GOT3 (cell line): ENCODE measurements around the gene GSC.
"Not testable (repeated sequence)": the region's sequence is repeated elsewhere in the genome, so short reads cannot be mapped to it uniquely, and the experiment has no call there.

Experiments
- DNase-seq: peaks from one replicate; lab custom pipeline; 2025; ENCODE audit warnings: mixed read lengths; lab: John Stamatoyannopoulos, UW

GSC gene

DNA sequence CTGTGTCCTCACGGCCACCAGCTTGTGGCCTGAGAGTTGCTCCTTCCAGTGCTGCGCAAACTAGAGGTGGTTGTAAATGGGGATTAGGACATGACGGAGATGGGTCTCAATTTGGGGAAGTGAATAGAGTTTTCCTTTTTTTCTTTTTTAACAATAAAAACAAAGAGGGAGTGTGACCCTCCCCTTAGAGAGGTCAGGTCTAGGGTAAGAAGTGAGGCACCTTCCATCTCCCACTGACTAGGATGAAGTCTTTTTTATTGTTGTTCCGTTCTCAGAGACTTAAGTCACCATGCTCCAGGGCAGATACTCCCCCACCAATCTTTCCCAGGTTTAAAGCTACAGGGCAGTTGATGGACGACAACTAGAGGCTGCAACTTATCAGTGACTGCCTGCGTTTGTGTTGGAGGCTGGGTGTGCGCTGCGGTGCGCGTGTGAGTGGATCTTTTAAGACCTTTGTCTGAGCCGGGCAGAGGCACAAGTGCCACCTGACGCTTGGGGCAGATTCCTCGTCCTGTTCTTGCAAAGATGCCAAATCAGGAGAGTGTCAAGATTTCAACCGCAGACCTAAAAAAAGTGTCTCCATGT lies 2.1 kb upstream of the GSC start:
- DNase-seq = no peak

- DNase-seq = no peak
Observed at GRCh38 chr14:94771158-94771905, 1.4 kb upstream of the GSC start.

DNA sequence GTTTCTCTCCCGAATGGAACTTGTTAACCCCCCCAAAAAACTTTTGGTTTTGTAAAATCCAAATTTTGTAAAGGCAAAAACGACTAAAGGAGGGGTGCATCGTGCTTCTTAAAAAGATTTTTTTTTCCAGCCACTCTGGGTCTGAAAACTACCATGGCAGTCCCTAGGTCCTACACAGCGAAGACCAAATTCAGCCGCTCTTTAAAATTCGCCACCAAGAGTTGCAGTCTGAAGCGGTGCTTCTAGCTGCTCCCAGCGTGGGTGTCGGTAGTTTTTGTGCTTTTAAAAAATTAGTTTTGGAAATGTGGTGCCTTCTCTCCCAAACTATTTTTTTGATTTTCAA lies 873 bp upstream of the GSC start:
- no peak for DNase-seq

- no peak for DNase-seq
Observed at GRCh38 chr14:94770251-94770749, 387 bp upstream of the GSC start.

- DNase-seq = no peak
Observed at GRCh38 chr14:94768521-94769390, 1.2 kb downstream of the GSC start.

DNA sequence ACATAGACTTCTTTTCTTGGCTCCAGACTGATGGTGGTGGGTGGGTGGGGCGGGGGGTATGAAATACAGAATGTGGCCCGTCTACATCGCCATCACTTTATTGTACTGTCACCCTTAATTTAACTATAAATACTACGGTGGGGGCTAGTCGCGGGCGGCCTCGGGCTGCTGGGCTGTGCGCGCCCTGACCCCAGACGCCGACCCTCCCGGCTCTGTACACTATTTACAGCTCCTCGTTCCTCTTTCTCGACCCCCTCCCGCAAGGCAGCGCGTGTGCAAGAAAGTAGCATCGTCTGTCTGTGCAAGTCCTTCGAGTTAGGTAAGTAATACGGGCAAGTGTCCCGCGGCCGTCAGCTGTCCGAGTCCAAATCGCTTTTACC lies 1.8 kb downstream of the GSC start:
- no peak for DNase-seq

- DNase-seq = no peak
Observed at GRCh38 chr14:94767321-94767878, 2.5 kb downstream of the GSC start.

- DNase-seq = no peak
Observed at GRCh38 chr14:94764573-94764972, 5.3 kb downstream of the GSC start.

- no peak for DNase-seq
Observed at GRCh38 chr14:94762431-94762830, 7.5 kb downstream of the GSC start.

DNA sequence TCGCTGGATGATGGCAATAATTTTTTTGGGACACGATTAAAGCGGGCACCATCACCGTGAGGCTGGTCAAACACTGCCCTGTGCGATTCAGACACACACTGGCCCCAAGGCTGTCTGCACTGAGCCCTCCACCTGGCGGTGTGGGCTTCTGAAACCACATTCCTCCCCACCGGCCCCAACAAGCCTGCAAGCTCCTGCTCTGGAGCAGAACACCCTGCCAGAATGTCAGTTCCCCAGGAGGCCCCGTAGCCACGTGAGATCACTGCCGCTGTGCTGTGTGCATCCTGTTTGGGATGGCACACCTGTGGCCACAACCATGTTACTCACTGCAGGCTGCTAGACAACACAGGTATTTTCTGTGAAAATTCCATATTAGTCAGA lies 7.9 kb downstream of the GSC start:
- DNase-seq = no peak

DNA sequence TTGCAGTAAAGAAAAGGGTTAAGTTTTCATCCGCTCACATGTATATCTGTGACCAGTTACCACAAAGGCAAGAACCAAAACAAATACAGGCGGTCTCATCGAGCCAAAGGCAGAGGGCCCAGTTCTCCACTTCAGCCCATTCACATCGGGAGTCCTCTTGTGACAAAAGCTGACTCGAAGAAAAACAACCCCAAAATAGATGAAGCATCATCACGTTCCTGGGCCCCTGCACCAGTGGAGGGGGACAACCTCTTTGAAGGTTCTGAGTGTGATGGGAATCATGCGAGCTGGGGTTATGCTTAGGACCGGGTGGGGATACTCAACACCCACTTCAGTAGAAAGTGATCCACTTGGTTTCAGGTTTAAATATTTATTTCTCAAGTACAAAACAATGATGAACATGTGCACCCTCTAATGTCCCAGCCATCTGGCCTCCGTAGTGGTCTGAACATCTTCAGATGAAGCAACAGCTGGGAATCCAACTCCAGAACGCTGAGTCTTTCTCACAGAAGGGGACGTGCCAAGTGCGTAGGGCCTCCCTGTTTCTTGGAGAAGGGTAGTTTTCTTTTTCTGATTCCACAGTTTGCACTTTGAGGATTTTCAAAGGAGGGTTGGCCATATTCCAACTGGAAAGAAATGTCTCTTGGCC lies 8.4 kb downstream of the GSC start:
- no peak for DNase-seq

- DNase-seq = no peak
Observed at GRCh38 chr14:94756310-94756882, 13.5 kb downstream of the GSC start.

- DNase-seq = no peak
Observed at GRCh38 chr14:94754391-94754942, 15.4 kb downstream of the GSC start.

DNA sequence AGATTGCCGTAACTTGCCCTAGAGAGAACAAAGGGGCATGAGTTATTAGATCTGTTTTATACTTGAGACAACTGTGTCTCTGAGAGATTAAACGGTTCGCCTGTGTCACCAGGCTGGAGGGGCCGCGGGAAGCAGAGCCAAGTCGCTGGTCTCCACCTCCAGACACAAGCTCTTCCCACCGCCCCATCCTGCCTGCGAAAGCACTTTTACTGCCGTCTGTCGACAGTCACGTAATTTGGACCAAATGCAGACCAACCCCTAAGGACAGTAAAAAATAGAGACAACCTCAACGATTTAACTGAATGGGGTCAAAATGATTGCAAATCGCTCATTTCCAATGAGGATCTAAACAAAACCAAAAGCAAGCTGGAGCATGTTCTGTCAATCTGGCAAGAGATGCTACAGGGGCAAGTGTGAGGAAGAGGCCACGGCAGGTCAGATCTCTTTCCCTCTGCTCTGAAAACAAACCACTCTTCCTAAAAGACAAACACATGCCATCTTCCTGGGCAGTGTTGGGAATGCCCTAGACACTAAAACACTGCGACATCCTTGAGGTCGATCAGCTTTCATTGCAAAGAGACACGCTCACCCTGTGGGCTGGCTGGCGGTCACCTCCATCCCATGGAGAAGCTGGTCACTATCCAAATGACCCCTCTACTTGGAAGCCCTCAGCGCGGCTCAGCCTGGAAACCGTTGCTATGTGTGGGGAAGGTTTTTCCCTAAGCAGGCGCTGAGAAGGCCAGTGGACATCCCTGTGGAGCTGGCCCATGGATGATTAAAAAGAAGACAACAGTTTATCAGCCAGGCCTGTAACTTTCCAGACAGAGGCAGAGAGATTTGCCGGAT lies 17.1 kb downstream of the GSC start:
- no peak for DNase-seq

GRCh38 chr14:94751956-94752355 lies 18.0 kb downstream of the GSC start:
- no peak for DNase-seq

DNA sequence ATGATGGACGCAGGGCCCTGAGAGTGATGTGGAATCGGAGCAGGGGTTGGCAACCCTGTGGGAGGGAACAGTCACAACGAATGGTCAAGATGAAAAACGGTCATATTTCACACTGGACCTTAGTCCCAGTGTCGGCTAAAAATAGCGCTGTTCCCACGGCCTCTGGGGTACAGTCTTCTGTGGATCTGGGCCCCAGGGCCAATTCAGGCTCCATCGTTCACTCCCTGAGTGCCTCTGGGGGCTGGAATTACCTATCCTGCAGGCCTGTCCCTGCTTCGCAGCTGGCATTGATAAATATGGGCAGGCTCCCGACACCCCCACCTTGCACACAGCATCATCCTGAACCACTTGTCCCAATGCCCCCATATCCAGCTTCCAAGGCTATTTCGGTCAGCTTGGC lies 18.6 kb downstream of the GSC start:
- no peak for DNase-seq

- no peak for DNase-seq
Observed at GRCh38 chr14:94750371-94750770, 19.5 kb downstream of the GSC start.

DNA sequence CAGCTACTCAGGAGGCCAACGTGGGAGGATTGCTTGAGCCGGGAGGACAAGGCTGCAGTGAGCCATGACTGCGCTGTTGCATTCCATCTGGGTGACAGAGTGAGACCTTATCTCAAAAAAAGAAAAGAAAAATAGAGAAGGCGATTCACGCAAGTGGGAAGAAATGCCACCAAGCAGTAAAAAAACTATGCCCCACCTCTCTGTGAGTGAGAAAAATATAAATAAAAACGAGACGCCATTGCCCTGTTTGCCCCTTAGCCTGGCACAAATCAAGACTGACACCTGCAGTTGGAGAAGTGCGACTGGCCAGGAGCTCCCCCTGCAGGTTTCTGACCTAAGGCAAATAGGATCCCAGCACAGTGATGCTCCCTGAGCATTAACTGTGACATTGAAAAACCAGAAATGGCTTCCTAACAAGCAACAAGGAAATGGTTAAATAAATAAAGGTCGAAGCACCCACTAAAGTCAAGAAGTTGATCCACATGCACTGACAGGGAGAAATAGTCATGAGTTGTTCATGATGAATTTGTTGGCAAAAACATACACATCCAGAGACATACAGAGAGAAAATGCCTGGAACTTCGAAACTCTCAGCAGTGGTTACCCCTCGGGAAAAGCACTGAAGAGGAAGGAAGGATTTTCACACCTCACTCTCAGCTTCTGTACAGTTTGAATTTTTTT lies 21.1 kb downstream of the GSC start:
- DNase-seq = no peak

- DNase-seq = no peak
Observed at GRCh38 chr14:94747739-94748138, 22.2 kb downstream of the GSC start.

- DNase-seq = not testable (repeated sequence)
Observed at GRCh38 chr14:94747153-94747552, 22.8 kb downstream of the GSC start.
